ENCODE data around the gene DAB2IP.
A peak's percentile ranks its signal among the peaks of the same experiment; 100 is the strongest.

DAB2IP gene

DNA sequence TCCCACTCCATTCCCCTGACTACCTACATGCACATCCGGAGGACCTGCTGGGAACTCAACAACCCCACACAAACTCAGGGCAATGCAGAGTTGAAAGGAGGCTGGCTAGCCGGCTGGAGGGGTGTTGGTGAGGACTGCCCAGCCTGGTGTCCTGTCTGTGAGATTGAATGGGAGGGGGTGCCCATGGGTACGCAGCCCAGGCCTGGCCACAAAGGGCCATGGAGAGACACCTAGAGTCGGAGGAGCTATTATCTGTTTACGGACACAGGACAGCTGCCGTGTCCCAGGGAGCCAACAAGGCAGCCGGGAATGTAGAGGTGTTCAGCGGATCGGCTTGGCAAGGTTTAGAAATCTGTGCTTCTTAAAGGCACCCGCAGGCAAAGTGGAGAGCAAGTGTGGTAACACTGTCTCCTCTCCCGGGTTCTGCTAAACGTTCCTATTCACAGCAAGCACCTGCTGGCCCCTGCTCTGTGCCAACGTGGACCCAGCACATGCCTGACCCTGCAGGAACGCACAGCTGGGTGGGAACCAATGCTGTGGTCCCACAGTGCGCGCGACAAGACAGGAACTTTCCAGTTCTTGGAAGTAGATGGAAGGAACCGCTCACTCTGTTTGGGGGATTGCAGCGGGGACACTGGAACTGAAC lies 166.7 kb downstream of the DAB2IP start:
- no peak for DNase-seq (ENCODE audit: low read depth)

DNA sequence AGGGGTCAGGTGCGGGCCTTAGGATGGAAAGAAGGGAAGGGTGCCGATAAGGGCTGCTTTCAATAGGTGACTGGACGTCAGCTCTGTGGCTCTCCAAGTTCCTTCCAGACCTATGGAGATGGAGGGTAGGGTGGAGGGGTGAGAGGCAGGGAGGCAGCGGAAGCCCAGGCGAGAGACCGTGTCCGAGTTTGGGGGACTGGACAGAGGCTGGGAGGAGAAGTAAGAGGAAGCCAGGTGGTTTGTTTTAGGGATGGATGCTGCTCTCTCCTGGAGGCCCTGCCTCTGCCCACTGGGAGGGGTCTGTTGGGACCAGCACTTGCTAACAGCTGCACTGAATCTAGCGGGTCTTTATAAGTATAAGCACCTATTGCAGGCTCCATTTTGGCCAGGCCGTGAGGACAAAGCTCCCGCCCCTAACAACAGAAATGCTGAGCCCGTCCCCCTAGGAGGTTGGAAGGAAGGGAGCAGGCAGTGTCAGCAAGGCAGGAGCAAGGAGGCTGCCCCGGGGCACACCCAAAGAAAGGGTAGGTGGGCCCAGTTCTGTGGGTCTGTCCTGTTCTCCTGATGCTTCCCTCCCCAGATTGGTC lies 167.5 kb downstream of the DAB2IP start:
- DNase-seq (ENCODE audit: low read depth): no peak

DNA sequence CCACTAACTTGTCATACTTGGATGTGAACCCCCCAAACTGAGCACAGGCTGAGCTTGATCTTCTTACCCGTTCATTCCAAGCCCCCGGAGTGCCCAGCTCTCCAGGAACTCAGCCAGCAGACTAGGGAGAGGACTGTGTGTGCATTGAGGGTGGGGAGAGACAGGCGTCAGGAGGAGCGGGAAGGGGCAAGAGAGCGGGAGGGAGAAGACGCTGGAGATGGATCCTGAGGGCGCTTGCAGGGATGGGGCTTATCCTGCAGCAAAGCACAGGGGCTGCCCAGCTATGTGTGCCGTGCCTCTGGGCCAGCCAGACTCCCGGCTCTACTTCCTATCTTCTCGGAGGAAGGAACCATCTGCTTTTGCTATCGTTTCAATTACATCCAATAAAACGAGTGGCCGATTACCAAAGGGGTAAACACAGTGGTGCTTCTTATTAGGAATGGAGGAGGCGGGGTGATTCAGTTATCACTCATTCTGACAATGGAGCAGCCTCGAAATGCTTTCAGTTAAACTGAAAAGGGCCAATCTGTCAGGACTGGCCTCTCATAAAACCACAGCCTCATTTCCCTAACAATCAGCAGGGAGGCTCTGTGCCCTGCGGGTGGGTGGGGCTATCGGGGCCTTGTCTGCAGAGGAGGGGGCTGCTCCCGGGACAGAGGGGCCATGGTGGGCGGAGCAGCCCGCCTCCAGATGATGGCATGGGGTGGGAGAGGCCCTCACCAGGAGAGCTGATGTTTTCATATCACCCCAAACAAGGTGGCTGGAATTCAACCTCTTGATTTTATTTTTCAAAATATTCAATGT lies 168.2 kb downstream of the DAB2IP start:
- peak; percentile 8 for DNase-seq (ENCODE audit: low read depth)

DNA sequence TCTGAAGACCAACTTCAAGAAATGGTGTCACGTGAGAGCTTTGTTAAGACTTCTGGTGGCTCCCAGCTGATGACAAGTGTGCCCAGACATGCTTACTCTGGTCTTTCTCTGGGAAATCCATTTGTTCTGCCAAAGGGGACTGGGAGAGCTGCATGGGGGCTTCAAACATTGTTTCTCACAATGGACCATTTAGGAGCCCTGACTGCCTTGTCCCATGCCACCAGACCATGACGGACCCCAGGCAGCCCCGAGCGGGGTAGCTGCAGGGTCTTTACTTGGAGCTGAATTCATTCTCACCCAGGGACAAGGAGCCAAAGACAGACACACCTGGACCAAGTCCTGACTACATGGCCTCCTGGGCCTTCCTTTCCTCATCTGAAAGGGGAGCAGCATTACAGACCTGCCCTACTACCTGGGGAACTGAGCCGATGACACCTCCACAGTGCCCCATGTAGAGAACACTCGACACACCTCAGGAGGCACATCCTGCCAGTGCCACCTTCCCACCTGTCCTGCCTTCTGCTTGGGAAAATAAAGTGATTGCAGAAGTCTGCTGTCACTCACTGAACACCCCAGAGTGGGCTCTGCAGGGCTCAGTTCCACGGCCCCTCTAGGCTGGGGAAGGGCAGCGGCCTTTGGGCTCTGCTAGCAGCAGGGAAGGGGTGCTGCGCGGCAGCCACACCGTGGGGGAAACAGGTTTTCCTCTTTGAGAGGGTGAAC lies 169.0 kb downstream of the DAB2IP start:
- no peak for DNase-seq (ENCODE audit: low read depth)

DNA sequence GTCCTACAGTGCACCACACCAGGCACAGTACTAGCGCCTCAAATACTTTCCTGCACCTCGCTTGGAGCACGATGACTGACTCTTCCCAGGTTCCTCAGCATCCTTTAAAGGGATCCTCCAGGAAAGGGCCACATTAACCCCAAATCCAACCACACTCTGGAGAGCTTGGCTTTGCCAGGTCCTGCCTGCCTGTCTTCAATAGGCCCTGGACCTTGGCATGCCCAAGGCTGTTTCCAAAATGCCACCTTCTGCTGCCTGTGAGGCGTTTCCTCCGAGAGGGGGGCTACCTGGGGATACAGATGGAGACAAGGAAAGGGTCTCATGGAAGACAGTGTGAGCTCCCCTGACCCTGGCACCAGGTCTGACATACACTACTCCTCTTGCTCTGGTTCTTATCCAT lies 169.9 kb downstream of the DAB2IP start:
- no peak for DNase-seq (ENCODE audit: low read depth)

DNA sequence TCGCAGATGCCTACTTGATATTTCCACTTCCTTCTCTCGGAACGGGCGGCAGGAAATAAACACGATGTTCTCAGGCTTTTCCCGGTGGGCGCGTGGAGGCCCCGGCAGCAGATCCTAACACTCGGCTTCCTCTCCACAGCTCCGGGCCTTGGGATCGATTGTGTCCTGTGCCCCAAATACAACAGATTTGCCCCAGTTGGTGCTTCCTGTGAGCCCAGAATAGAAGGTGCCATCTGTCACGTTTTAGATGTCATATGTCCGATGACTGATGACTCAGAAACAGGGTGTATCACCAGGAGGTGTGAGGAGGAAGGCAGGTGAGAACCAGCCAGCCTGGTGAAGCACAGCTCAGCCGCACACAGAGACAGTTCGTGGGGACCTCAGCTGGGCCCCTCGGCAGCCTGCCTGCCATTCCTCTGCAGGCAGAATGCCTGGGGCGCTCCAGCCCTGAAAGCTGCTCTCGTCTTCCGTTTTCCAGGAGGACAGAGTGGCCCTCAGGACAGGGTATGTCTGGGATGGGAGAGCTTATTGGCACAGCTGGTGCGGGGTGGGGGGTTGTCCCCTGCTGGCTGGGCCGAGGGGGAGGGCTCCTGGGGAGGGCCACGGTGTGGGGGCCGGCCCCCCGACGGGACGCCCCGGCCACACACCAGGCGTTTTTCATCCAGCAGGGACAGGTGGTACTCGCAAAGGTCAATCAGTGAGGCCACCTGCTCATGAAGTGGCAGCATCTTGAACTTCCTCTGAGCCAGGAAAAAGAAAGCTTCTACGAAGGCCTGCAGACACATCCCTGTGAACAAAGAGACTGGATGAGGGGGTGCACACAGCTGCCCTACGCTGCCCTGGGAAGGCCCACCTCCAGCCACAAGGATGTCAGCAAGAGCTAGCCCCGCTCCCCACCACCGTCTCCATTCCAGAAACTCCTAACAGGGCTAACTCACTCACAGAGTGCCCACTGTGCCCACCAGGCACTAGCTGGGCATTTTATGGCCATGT lies 171.0 kb downstream of the DAB2IP start:
- DNase-seq (ENCODE audit: low read depth): no peak

DNA sequence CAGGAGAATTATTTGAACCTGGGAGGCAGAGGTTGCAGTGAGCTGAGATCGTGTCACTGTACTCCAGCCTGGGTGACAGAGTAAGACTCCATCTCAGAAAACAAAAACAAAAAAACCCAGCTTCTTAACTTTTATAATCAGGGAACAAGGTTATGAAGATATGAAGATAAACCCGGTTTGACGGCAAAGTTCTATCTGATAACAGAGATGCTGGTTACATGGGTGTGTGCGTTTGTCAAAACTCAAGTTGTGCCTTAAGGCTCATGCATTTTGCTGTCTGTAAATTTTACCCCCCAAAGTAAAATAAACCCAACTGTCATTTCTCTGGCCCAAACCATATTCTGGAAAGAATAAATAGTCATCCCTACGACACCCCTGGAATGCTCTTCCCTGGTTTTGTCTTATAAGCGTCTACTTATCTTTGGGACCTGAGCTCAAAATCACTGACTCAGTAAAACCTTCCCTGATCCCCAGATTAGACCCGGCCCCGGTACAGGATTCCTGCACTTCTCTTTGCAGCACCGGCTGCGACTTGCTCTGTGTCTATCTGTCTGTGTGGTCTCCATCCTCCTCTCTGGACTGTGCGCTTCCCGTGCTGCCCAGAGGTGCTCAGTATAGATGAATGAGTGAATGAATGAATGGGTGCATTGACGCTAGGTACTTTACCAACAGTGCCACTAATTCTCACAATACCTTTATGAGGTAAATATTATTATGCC lies 172.2 kb downstream of the DAB2IP start:
- no peak for DNase-seq (ENCODE audit: low read depth)

DNA sequence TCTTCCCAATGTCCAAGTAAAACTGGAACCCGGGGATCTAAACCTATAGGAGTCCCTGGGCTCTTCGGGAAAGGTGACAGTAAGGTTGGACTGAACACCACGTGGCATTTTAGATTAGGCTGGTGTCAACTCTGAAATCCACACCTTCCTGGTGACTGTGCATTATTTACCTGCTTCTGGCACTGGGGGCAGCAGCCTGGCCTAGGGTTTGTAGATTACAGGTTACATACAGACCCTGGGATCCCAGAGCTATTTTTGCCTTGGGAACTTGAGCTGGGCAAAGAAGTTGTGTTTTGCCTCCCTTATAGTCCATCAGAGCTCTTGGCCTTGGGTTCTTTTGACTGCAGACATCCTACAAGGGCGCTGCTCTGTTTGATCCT lies 173.2 kb downstream of the DAB2IP start:
- DNase-seq (ENCODE audit: low read depth): no peak

DNA sequence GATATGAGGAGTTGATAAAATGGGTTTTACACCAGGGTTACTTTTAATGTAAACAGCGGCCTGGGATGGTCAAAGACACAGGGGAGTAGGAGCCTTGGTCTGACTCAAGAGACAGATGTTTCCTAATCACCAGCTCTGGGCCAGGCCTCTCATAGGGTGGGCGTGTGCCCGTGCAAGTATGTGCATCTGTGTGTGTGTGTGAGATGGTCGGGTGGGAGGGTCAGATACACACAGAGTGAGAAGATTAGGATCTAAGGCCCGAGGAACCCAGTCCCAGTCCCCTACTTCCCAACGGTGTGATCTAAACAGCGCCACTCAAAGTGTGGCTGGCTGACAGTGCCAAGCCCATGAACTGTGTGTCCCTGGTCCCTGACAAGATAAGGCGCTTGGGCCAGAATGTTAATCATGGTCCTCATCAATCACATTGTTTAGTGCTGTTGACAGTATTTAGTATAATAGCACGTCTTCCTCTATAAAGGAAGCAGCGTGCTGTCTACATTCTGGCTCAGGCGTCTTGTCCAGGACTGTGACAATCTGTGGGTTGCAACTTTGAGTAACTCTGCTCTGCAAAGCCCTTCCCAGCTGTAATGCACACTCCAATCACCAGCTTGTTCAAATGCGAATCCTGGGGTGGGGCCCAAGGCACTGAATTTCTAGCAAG lies 173.7 kb downstream of the DAB2IP start:
- DNase-seq (ENCODE audit: low read depth): no peak

DNA sequence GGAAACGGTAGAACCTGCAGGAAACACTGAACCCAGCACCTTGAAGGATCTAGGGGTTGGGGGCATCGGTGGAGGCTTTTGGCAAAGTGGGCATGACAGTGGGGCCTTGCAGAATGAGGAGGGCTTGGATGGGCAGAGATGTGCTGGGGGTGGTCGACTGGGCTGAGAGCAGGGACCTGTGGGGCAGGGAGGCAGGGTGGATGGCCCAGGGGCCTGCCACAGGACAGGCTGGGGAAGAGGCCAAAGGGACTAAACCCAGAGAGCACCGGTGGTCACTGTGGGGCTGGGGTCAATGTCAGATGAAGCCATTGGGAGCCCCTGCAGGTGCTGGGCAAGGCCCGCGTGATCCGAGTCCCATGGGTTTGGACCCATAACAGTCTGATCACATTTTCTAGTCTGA lies 175.3 kb downstream of the DAB2IP start:
- DNase-seq (ENCODE audit: low read depth): no peak

DNA sequence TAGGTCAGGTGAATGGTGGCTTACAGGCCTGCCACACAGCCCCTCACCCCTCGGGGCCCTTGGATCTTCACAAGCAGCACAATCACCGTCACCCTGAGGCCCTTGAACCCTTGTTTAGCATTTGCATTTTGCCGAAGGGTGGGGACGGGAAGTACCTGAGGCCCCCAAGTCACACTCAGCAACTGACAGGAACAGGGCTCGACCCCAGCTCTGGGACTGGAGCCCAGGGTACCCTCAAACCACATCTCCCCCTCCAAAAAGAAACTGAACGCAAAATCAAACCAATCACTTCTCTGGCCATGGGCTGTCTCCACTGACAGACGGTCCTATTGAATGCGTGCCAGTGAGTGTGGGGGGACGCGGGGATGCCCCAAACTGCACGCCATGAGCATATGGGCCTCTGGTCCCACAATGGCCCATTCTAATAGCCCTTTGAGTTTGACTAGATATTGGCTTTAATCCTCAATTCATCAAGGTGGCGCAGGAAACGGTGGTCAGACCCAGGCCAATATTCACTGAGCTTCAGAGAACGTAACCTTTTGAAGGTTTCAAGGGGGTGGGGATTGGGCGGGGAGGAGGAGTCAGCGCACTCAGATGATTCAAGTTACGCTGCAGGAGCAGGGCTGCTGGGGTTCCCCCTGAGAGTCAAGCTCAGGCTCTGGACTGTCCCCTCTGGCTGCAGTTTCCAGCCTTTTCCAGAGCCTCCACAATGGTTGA lies 176.0 kb downstream of the DAB2IP start:
- no peak for DNase-seq (ENCODE audit: low read depth)

DNA sequence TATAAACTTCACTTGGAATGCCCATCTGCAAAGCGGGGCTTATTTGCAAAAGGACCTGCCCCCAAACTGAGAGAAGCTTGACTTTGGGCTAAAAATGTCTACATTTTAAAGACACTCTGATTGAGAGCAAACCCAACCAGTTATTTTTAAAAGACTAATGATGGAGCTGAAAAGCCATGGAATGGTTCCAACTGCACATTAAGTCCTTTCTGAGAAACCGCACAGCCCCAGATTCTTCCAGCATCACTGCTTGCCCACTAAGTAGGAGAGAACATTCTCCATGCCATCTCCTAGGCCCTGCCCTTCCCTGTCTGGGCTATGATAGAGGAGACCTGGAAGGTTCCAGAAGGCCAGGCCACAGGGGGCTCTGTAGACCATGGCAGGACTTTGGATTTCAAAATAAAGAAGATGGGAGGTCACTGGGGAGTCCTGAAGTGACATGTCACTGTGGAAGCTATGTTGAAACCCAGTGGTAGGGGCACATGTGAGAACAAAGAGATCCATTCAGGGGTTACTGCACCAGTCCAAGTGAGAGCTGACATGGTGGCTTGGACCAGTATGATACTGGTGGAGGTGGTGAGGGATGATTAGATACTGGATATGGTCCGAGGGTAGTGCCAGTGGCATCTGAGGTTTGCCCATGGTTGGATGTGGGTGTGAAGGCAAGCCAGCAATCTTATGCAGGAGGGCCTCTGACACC lies 179.2 kb downstream of the DAB2IP start:
- no peak for DNase-seq (ENCODE audit: low read depth)

DNA sequence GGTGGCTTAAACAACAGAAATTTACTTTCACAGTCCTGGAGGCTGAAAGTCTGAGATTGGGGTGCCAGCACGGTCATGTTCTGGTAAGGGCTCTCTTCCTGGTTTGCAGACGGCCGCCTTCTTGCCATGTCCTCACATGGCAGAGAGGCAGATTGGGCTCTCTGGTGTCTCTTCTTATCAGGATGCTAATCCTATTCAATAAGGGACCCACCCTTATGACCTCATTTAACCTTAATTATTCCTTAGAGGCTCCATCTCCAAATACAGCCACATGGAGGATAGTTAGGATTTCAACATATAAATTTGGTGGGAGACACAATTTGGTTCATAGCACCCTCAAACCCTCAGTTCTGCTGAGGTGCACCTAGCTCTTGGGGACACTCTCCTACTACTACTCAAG lies 180.4 kb downstream of the DAB2IP start:
- no peak for DNase-seq (ENCODE audit: low read depth)

DNA sequence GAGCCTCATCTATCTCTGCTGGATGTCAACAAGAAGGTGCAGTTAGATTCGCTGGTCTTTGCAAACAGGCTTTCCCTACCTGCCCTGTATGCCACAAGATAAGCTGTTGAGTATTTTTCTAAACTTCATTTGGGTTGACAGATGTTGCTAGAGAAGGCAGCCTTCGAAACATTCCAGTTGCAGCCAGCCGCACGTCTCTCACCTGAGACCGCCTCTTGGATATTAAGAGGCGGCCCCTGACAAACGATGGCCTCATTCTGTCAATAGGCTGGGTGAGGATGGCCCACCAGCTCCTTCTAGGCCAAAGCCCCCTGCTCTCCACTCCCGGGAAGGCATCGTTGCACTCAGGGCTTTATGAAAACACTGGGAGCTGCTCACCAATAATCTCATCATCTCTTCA lies 181.6 kb downstream of the DAB2IP start:
- DNase-seq (ENCODE audit: low read depth): no peak
